H1 (cell line): Measurements from ENCODE around the gene ACKR2. TPM values are rescaled to one million over a fixed set of nuclear protein-coding genes. Genes with fewer than 3 reads are reported as not detected.
A peak's percentile ranks its signal among the peaks of the same experiment; 100 is the strongest.

Experiments used
- CTCF ChIA-PET: fragments of 300-600 bp; sonication (Branson Sonifier 250); formaldehyde crosslinking; loops from one replicate; lab custom pipeline; 2021; ENCODE audit not compliant: partially characterized antibody; lab: Charles Lee
- POLR2A ChIA-PET: fragments of 300-600 bp; sonication (Branson Sonifier 250); formaldehyde crosslinking; loops from one replicate; lab custom pipeline; 2021; ENCODE audit warnings: inconsistent platforms; ENCODE audit not compliant: partially characterized antibody; lab: Charles Lee
- DNase-seq, 2 experiments: peaks; one replicate each; pipeline versions ENCODE4 v3.0.0 to v3.0.0-alpha.2; 2010 to 2022; ENCODE audit warnings: low spot score in 2 of 2, low read depth in 1 of 2, mixed read lengths in 1 of 2
- FAIRE-seq: peaks from 2 replicates; lab custom pipeline; 2011; peaks lifted over from hg19 to GRCh38; lab: Jason Lieb, UNC
- H2AFZ ChIP-seq: 2 replicates; pipeline ENCODE4 v1.8.1; 2012; ENCODE audit warnings: low read length, inconsistent platforms
- H2AK5ac ChIP-seq: 2 replicates; pipeline ENCODE4 v1.6.1; 2013; ENCODE audit warnings: low read depth, low read length
- H2BK120ac ChIP-seq: replicated peaks from 2 replicates; pipeline ENCODE3; 2013; ENCODE audit warnings: low read depth, low read length, inconsistent platforms
- H2BK12ac ChIP-seq: 2 replicates; pipeline ENCODE4 v1.6.1; 2013; ENCODE audit warnings: low read depth, low read length
- H2BK15ac ChIP-seq: 2 replicates; pipeline ENCODE4 v1.6.1; 2013; ENCODE audit warnings: low read length
- H2BK20ac ChIP-seq: 2 replicates; pipeline ENCODE4 v1.6.1; 2013; ENCODE audit warnings: low read length
- H2BK5ac ChIP-seq: 2 replicates; pipeline ENCODE4 v1.6.1; 2013; ENCODE audit warnings: low read depth, low read length
- H3K14ac ChIP-seq: 2 replicates; pipeline ENCODE4 v1.6.1; 2013; ENCODE audit warnings: inconsistent platforms; ENCODE audit not compliant: insufficient read length
- H3K18ac ChIP-seq: 2 replicates; pipeline ENCODE4 v1.6.1; 2013; ENCODE audit warnings: low read length; ENCODE audit errors: extremely low read depth
- H3K23ac ChIP-seq: 2 replicates; pipeline ENCODE4 v1.6.1; 2013; ENCODE audit warnings: inconsistent platforms; ENCODE audit not compliant: insufficient read length
- H3K23me2 ChIP-seq: 2 replicates; pipeline ENCODE4 v1.6.1; 2013; ENCODE audit warnings: low read depth, low read length
- H3K27ac ChIP-seq: 2 replicates; pipeline ENCODE4 v1.6.1; 2011; ENCODE audit warnings: low read depth, low read length, inconsistent platforms
- H3K27me3 ChIP-seq, 4 experiments: replicated peaks in 1 of 4; 1 replicate in 1 of 4; 2 replicates in 3 of 4; pipeline versions ENCODE4 v1.6.1 to v1.8.1; 2011 to 2013; ENCODE audit warnings: low read length in 3 of 4, mild to moderate bottlenecking in 3 of 4, inconsistent platforms in 2 of 4, mixed read lengths in 2 of 4, moderate library complexity in 1 of 4; ENCODE audit not compliant: control insufficient read depth in 3 of 4, insufficient read depth in 3 of 4; ENCODE audit errors: extremely low read depth in 1 of 4
- H3K36me3 ChIP-seq, 4 experiments: 2 replicates each; pipeline versions ENCODE4 v1.6.1 to v1.8.1; 2011 to 2013; ENCODE audit warnings: mild to moderate bottlenecking in 4 of 4, low read length in 3 of 4, moderate library complexity in 2 of 4, control low read depth in 1 of 4, inconsistent platforms in 1 of 4; ENCODE audit not compliant: insufficient read depth in 4 of 4, control insufficient read depth in 2 of 4
- H3K4ac ChIP-seq: replicated peaks from 2 replicates; pipeline ENCODE3; 2013; ENCODE audit warnings: low read length, low read depth, mixed read lengths, inconsistent platforms; ENCODE audit not compliant: insufficient read length
- H3K4me1 ChIP-seq, 4 experiments: replicated peaks in 1 of 4; 1 replicate in 1 of 4; 2 replicates in 3 of 4; pipeline versions ENCODE4 v1.6.1 to v1.8.1; 2011 to 2013; ENCODE audit warnings: low read length in 3 of 4, inconsistent platforms in 2 of 4, mixed read lengths in 1 of 4; ENCODE audit not compliant: insufficient read depth in 4 of 4, control insufficient read depth in 3 of 4
- H3K4me2 ChIP-seq, 2 experiments: 2 replicates each; pipeline versions ENCODE4 v1.6.1 to v1.8.1; 2011 to 2013; ENCODE audit warnings: low read depth in 2 of 2, low read length in 2 of 2, control low read depth in 1 of 2, inconsistent platforms in 1 of 2, mild to moderate bottlenecking in 1 of 2; ENCODE audit not compliant: insufficient read depth in 1 of 2
- H3K4me3 ChIP-seq, 4 experiments: fragments of 200-600, 300-600 bp in 1 of 4; sonication (generic), shearing (Covaris generic), sonication (Bioruptor Twin) in 1 of 4; 2 replicates each; pipeline versions ENCODE4 v1.5.1 to v1.8.1; 2011 to 2016; ENCODE audit warnings: low read length in 4 of 4, low read depth in 3 of 4, control low read depth in 2 of 4, inconsistent platforms in 2 of 4, mild to moderate bottlenecking in 2 of 4, mixed read lengths in 1 of 4, moderate library complexity in 1 of 4; ENCODE audit not compliant: insufficient read depth in 2 of 4; ENCODE audit errors: extremely low read depth in 1 of 4
- H3K56ac ChIP-seq: replicated peaks from 2 replicates; pipeline ENCODE3; 2013; ENCODE audit warnings: low read depth, mild to moderate bottlenecking, mixed read lengths, low read length, inconsistent platforms; ENCODE audit not compliant: insufficient read length
- H3K79me1 ChIP-seq: 2 replicates; pipeline ENCODE4 v1.6.1; 2013; ENCODE audit warnings: low read depth, low read length, control low read depth
- H3K79me2 ChIP-seq, 2 experiments: 2 replicates each; pipeline versions ENCODE4 v1.6.1 to v1.8.1; 2012 to 2013; ENCODE audit warnings: low read length in 2 of 2, mild to moderate bottlenecking in 2 of 2, inconsistent platforms in 1 of 2; ENCODE audit not compliant: insufficient read depth in 2 of 2, control insufficient read depth in 1 of 2
- H3K9ac ChIP-seq, 4 experiments: replicated peaks in 1 of 4; 1 replicate in 1 of 4; 2 replicates in 3 of 4; pipeline versions ENCODE4 v1.6.1 to v1.8.1; 2011 to 2013; ENCODE audit warnings: low read depth in 3 of 4, low read length in 3 of 4, control low read depth in 2 of 4, mild to moderate bottlenecking in 2 of 4, moderate library complexity in 2 of 4, inconsistent platforms in 1 of 4; ENCODE audit errors: extremely low read depth in 1 of 4
- H3K9me3 ChIP-seq, 2 experiments: 2 replicates each; pipeline versions ENCODE4 v1.6.1 to v1.8.1; 2012 to 2013; ENCODE audit warnings: mild to moderate bottlenecking in 2 of 2, moderate library complexity in 2 of 2, control low read depth in 1 of 2, inconsistent platforms in 1 of 2, low read depth in 1 of 2, low read length in 1 of 2, mixed read lengths in 1 of 2; ENCODE audit not compliant: insufficient read depth in 2 of 2
- H4K20me1 ChIP-seq, 2 experiments: replicated peaks in 1 of 2; 2 replicates each; pipeline versions ENCODE3 to v1.8.1; 2011 to 2013; ENCODE audit warnings: inconsistent platforms in 2 of 2, low read length in 2 of 2, mild to moderate bottlenecking in 1 of 2; ENCODE audit not compliant: insufficient read depth in 2 of 2, control insufficient read depth in 1 of 2
- H4K5ac ChIP-seq: 2 replicates; pipeline ENCODE4 v1.6.1; 2013; ENCODE audit warnings: low read length, low read depth, mixed read lengths, inconsistent platforms; ENCODE audit not compliant: insufficient read length
- H4K8ac ChIP-seq: 2 replicates; pipeline ENCODE4 v1.8.0; 2013; ENCODE audit warnings: mild to moderate bottlenecking, moderate library complexity, low read length, inconsistent platforms; ENCODE audit not compliant: insufficient read depth; ENCODE audit errors: extremely low read depth
- H4K91ac ChIP-seq: replicated peaks from 2 replicates; pipeline ENCODE3; 2013; ENCODE audit warnings: low read length, mixed read lengths, inconsistent platforms; ENCODE audit not compliant: insufficient read length
- BACH1 ChIP-seq: IDR thresholded peaks from 2 replicates; pipeline ENCODE4 v1.6.1; 2012; ENCODE audit warnings: low read length, improper control_type of control experiment
- CTCF ChIP-seq, 3 experiments: IDR thresholded peaks; 1 replicate in 2 of 3; 2 replicates in 1 of 3; pipeline versions ENCODE4 v1.5.1 to v1.6.1; 2011; ENCODE audit warnings: low read length in 3 of 3, mild to moderate bottlenecking in 3 of 3, inconsistent platforms in 2 of 3, low read depth in 1 of 3, moderate library complexity in 1 of 3; ENCODE audit not compliant: insufficient read depth in 1 of 3; ENCODE audit errors: control extremely low read depth in 1 of 3
- EZH2 ChIP-seq: fragments of 200-600 bp; sonication (generic); IDR thresholded peaks from 2 replicates; pipeline ENCODE4 v1.7.1; 2012; ENCODE audit warnings: low read depth, mild to moderate bottlenecking, moderate library complexity, low read length, inconsistent platforms; ENCODE audit not compliant: severe bottlenecking
- GTF2F1 ChIP-seq: IDR thresholded peaks from 2 replicates; pipeline ENCODE4 v1.6.1; 2012; ENCODE audit warnings: low read depth, low read length, improper control_type of control experiment, borderline replicate concordance
- KDM4A ChIP-seq: IDR thresholded peaks from one replicate; pipeline ENCODE4 v1.7.1; 2012; ENCODE audit warnings: low read depth, mild to moderate bottlenecking, moderate library complexity, low read length, inconsistent platforms; ENCODE audit not compliant: severe bottlenecking
- RXRA ChIP-seq: IDR thresholded peaks from 2 replicates; pipeline ENCODE4 v1.6.1; 2011; ENCODE audit warnings: low read depth, mild to moderate bottlenecking, low read length, moderate library complexity; ENCODE audit not compliant: insufficient read depth
- SP1 ChIP-seq: IDR thresholded peaks from 2 replicates; pipeline ENCODE4 v1.6.1; 2011; ENCODE audit warnings: low read depth, low read length
- SP4 ChIP-seq: IDR thresholded peaks from 2 replicates; pipeline ENCODE4 v1.6.1; 2012; ENCODE audit warnings: low read length, inconsistent platforms
- SUZ12 ChIP-seq: fragments of 200-600 bp; sonication (generic); IDR thresholded peaks from 2 replicates; pipeline ENCODE4 v1.6.1; 2012; ENCODE audit warnings: mild to moderate bottlenecking, inconsistent platforms, low read length, moderate library complexity, mixed read lengths
- WGBS, 2 experiments: shearing (Covaris generic) in 1 of 2; methylation state at CpG; one replicate each; pipeline versions ENCODE4 v1.1.6 to v1.1.7; 2013 to 2015; ENCODE audit warnings: low lambda C conversion rate in 2 of 2, mixed read lengths in 2 of 2, inconsistent platforms in 1 of 2, low coverage in 1 of 2, missing lambda C conversion rate in 1 of 2; ENCODE audit not compliant: insufficient replicate concordance in 2 of 2, insufficient coverage in 1 of 2, insufficient read length in 1 of 2; ENCODE audit errors: extremely low coverage in 1 of 2, missing lambda C conversion rate in 1 of 2; 5-methylcytosine and 5-hydroxymethylcytosine counted together
- polyA plus RNA-seq, 7 experiments: library from polyadenylated mRNA; depleted of rRNA in 3 of 7; stranded (reverse) in 5 of 7; unstranded in 2 of 7; fragments of >200 nt in 5 of 7; fragments of 200-250 nt in 2 of 7; gene quantifications; 1 replicate in 5 of 7; 2 replicates in 1 of 7; 4 replicates in 1 of 7; pipeline versions ENCODE4 v1.2.1 to v1.2.3, GENCODE V29; 2011 to 2013; ENCODE audit warnings: missing spikeins in 2 of 7, mixed read lengths in 2 of 7
- total RNA-seq: library from RNA; stranded (reverse); fragmentation: NEBNext Ultra II Directional; extraction: Animal tissue kit (Norgen Biotek cat#: 25700); gene quantifications from 2 replicates; pipeline ENCODE4 v1.2.1, GENCODE V29; 2021

ACKR2 gene
- total and polyA plus RNA-seq, 2 of the 8 experiments (the other 6 are each of a cell fraction or from before 2014, with no cell fraction given) = 0.09 to 0.12 TPM

- TF ChIP-seq KDM4A = no peak
- no peak for TF ChIP-seq SP1
- TF ChIP-seq BACH1 = no peak
- no peak for TF ChIP-seq GTF2F1
- TF ChIP-seq SP4 = no peak
- TF ChIP-seq RXRA = no peak
- TF ChIP-seq SUZ12 = no peak
- TF ChIP-seq EZH2 = no peak
- TF ChIP-seq CTCF (IDR thresholded peaks at IDR 0.05; ENCODE audit: control extremely low read depth in 1 of 3, insufficient read depth in 1 of 3, low read depth in 1 of 3, low read length in 3 of 3) = no peak
- no peak overlapping the region for H3K4ac ChIP-seq
- H3K79me2 ChIP-seq = peaks cover 0 to 61% of the 10 kb centered on the region in 2 experiments; a peak in 3 of 4 replicates
- no peak overlapping the region for H4K5ac ChIP-seq
- peak overlapping the region in 1 of 4 experiments; percentile 10; a peak in 1 of 8 replicates for H3K4me3 ChIP-seq
- WGBS, 2 experiments = 79% methylated on average over 7 of the region's 7 CpGs; no CpG with 5 or more reads in 1 of the 2 experiments
- no peak overlapping the region for H2BK120ac ChIP-seq
- no peak overlapping the region for H3K23ac ChIP-seq
- no peak for FAIRE-seq
- peak overlapping the region; percentile 19; the same call in 1 of the 2 replicates for H3K18ac ChIP-seq
- H3K36me3 ChIP-seq = peaks cover 0 to 2% (median 0%) of the 10 kb centered on the region in 4 experiments; a peak in 1 of 8 replicates
- no peak overlapping the region for H3K56ac ChIP-seq
- H2BK12ac ChIP-seq = no peak overlapping the region
- no peak for DNase-seq
- H3K4me2 ChIP-seq = peak overlapping the region; percentile 9 to 42; a peak in 3 of 4 replicates
- H4K20me1 ChIP-seq = no peaks in the 10 kb centered on the region
- H3K4me1 ChIP-seq = peaks cover 0 to 14% (median 3%) of the 10 kb centered on the region in 4 experiments; a peak in 4 of 7 replicates
- no peaks in the 10 kb centered on the region for H3K9me3 ChIP-seq
- H3K23me2 ChIP-seq = peaks cover 5% of the 10 kb centered on the region; the same call in 1 of the 2 replicates
- H3K27me3 ChIP-seq = no peaks in the 10 kb centered on the region
- no peak overlapping the region for H2BK15ac ChIP-seq
- CTCF ChIA-PET = interaction anchor here (1.8 kb wide), 1 partner anchor 17 kb away, joined by 5 read pairs; no protein-coding TSS in a partner anchor
- H2BK20ac ChIP-seq = no peak overlapping the region
- 0 out of 7 replicates have a peak overlapping the region, but pooled peaks of 1 of the 4 experiments have one; percentile 40 for H3K9ac ChIP-seq
- peak overlapping the region; percentile 73 for H4K91ac ChIP-seq
- H2AK5ac ChIP-seq = no peak overlapping the region; the same call in 1 of the 2 replicates
- no peak overlapping the region for H2AFZ ChIP-seq
- POLR2A ChIA-PET = no interaction called here
- no peak overlapping the region for H3K14ac ChIP-seq
- H4K8ac ChIP-seq = no peak overlapping the region; the same call in 1 of the 2 replicates
- no peak overlapping the region for H3K27ac ChIP-seq
- H3K79me1 ChIP-seq = no peaks in the 10 kb centered on the region; the same call in 1 of the 2 replicates
- H2BK5ac ChIP-seq = no peak overlapping the region
Measured at GRCh38 chr3:42799376-42799775, 9.9 kb upstream of the ACKR2 start.
